Stimulated activated CD4-positive, alpha-beta T cell treated with anti-CD3 and anti-CD28 coated beads, Interleukin-4, amount 100 ng/mL, for 1 hour (primary cell): ENCODE results near the gene RUSF1.
"Not testable (repeated sequence)": the region's sequence is repeated elsewhere in the genome, so short reads cannot be mapped to it uniquely, and the experiment has no call there.

ENCODE experiments used
- DNase-seq: peaks from one replicate; pipeline ENCODE4 v3.0.0-alpha.2; 2020

Gene RUSF1

DNA sequence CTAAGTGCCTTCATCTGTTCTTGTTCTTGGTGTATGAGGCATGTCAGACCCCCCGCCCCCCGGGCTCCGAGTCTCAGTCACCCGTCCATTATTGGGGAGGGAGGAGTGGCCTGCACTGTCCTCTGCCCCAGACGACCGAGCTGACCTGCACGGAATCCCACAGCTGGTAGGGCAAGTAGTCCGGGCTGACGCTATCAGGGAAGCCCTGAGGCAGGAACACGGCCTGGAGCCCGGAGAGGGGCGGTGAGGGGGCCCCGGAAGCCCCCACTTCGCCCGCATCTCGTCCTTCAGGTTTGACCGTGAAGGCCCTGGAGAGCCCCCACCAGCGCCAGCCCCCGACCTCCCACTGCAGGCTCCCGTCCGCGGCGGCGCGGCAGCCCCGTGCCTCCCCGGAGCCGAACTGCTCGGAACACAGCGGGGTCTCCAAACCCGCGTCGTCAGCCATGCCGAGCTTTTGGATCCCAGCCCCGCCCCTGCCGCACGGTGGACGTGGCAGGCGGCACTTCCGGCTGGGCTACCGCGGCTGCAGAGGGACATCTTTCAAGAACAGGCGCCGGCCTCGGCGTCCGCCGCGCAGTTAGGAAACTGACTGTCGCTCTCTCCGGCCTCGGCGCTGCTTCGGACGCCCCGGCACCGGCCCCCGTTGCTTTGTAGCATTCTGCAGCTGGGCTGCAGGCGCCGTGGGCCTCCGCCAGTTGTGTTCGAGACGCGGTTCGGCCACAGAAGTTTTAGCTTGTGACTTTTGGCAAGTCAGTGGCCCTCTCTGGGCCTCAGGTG is at the start of gene RUSF1:
RUSF1 (minus strand) TSS at position 463 of the 777 bp plus-strand sequence; CDS start at position 445, 18 bp downstream.
- peak; percentile 87 for DNase-seq

DNA sequence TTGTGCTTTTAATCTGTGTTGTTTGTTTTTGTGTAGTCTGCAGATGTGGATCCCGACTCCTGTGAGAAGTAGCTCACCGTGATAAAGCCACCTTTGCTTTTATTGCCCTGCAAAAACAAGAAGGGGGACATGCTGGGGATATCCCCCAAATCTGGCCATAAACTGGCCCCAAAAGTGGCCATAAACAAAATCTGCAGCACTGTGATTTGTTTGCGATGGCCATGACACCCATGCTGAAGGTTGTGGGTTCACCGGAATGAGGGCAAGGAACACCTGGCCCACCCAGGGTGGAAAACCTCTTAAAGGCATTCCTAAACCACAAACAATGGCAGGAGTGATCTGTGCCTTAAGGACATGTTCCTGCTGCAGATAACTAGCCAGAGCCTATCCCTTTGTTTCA is 34.6 kb upstream of the RUSF1 start:
- DNase-seq: no peak

DNA sequence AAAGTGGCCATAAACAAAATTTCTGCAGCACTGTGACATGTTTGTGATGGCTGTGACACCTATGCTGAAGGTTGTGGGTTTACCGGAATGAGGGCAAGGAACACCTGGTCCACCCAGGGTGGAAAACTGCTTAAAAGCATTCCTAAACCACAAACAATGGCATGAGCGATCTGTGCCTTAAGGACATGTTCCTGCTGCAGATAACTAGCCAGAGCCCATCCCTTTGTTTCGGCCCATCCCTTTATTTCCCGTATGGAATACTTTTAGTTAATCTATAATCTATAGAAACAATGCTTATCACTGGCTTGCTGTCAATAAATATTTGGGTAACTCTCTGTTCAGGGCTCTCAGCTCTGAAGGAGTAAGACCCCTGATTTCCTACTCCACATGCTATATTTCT is 31.6 kb upstream of the RUSF1 start:
- DNase-seq: not testable (repeated sequence)

DNA sequence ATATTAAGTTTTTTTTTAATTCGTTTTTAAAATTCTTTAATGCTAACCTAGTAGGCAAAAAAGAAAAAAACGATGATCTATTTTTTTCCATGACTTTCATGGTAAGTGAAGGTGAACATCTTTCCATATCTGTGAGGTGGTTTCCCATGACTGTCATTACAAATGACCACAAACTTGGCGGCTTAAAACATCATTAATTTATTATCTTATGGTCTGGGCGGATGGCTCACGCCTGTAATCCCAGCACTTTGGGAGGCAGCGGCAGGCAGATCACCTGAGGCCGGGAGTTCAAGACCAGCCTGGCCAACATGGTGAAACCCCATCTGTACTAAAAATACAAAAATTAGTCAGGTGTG is 30.0 kb upstream of the RUSF1 start:
- DNase-seq: not testable (repeated sequence)

DNA sequence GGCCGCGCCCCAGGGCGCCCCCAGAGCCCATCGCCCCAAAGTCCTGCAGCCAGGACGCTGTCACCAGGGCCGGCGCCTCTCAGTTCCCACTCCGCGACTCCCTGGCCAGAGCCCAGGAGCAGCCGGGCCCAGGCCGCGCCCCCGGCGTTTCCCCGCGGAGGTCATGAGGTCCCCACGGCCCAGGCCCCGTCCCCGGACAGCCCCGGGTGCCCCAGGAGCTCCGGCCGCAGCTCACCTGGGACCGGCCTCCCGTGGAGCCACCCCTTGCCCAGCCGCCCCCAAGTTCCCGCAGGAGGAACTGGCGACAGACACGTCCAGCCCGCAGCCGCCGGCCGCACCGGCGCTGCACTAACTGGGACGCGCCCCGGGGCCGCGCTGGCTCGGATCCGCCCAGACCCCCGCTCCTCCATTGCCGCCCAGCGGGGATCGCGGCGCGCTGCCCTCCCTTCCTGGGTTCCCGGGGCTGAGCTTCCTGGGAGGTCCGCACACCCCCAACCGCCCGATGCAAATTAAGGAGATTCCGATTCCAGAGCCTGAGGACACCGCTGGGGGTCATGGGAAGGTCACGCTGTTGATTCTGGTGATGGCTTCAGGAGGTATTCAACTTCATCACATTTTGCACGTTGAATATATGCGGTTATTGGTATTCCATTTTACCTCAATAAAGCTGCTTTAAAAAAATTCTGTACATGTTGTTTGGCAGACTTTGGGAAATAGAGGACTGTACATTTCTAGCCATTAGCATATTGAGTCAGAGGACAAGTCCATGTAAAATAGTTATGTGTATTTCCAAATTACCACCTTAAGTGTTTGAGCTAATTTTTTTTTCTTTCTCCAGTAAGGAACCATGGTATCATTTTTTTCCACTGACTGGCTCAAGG is 29.4 kb upstream of the RUSF1 start:
- no peak for DNase-seq

DNA sequence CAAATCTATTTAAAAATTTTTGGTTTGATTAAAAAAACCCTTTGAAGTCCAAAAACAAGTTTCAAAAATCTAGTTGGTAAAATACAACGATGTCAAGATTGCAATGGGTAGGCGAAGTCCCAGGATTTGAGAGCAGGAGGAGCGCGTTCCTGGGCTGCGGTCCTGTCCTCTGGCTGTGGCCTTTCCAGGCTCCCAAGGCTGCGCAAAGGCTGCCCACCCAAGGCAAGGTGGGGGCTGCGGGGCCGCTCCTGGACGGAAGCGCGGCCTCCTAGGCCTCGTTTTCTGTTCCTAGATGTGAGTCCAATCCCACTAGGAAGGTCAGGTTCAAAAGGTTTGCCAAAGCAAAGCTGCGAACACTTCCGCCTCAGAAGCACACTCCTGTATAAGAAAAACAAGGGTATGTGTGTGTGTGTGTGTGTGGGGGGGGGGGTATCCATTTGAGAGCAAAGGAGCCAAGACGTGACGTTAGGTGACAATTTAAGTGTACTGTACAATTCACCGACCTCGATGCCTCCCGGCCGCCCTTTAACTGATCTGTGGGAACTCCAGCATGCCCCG is 28.7 kb upstream of the RUSF1 start:
- DNase-seq: no peak

DNA sequence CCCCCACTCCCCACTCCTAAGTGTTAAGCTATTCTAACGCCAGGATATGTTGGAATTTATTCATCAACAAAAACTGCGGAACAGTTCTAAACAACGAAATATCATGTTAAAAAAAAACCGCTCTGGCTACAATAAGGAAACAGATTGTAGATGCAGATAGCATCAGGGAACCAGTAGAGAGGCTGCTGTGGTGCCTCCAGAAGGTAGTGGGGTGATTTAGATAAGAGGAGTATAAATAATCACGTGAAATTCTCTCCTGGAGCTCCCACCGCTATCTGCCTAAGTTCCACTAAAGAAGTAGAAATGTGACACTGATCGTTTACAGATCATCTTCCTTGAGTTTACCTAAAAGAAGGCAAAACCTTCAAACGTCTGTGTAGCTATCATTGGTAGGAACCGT is 27.5 kb upstream of the RUSF1 start:
- DNase-seq: no peak

DNA sequence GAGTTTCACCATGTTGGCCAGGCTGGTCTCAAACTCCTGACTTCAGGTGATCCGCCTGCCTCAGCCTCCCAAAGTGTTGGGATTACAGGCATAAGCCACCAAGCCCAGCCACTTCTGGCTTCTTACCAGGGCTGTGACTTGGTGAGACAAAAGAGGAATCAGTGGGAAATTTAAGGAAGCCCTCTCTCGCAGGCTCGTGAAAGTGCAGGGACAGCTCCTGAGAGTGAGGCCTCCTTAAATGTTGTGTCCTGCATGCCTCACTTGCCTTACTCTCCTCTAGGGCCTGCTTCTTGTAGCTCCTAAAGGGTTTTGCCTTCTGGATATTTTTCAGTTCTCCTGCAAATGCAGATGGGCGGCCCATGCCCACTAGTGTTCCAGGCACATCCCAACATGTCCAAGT is 24.7 kb upstream of the RUSF1 start:
- no peak for DNase-seq

DNA sequence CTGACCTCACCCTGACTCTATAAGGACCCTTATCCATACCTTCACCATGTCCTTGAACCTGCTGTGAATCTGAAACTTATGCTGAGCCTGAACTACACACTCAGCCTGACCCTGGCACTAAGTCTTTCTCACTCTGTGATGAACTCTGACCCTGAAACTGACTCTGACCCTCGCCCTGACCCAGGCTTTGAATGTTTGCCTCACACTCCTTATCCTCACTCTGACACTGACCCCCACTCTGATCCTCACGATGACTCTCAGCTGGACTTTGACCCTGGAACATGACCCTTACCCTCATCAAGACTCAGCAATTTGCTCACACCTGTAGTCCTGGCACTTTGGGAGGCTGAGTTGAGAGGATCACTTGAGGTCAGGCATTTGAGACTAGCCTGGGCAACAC is 23.9 kb upstream of the RUSF1 start:
- no peak for DNase-seq

DNA sequence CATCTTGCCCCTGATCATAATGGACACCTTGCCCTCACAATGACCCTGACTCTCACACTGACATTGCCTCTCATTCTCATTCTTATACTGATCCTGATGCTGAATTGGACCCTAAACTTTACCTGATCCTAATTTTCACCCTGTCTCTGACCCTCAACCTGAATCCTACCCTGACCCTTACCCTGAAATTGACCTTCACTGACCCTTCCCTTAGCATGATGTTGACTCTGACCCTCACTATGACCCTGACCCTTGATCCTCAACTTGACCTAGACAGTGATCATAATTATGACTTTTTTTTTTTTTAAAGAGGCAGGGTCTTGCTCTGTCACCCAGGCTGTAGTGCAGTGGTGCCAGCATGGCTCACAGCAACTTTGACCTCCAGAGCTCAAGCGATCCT is 22.9 kb upstream of the RUSF1 start:
- no peak for DNase-seq

DNA sequence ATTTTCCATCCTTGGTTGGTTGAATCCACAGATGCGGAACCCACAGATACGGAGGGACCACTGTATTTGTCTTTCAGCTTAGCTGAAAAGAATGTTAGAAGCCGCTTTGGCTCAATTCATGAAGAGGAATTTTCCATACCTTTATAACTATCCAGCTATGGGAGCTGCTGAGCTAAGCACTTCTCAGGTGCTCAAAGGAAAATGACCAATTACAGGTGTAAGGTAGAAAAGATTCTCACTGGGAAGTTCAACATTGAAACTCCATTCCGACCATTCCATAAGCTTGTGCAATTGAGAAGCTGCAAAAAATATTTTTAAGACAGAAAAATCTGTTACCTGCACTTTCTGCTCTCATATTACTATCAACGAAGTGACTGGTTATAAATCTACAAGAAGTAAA is 22.2 kb upstream of the RUSF1 start:
- no peak for DNase-seq

DNA sequence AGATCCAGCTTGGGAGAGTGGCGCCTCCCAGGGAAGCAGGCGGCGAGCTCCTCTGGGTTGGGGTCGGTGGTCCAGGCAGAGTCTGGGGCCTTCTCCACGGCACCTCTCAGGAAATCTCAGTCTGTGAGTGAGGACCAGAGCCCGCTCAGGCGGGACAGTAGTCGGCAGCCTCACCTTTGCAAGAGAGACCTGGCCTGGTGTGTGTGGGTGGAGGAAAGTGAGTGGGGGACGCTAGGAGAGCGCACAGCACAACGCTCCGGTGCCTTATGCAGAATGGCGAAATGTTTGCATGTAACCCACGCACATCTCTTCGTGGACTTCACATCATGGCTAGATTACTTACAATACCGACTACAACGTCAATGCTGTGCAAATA is 21.7 kb upstream of the RUSF1 start:
- no peak for DNase-seq

DNA sequence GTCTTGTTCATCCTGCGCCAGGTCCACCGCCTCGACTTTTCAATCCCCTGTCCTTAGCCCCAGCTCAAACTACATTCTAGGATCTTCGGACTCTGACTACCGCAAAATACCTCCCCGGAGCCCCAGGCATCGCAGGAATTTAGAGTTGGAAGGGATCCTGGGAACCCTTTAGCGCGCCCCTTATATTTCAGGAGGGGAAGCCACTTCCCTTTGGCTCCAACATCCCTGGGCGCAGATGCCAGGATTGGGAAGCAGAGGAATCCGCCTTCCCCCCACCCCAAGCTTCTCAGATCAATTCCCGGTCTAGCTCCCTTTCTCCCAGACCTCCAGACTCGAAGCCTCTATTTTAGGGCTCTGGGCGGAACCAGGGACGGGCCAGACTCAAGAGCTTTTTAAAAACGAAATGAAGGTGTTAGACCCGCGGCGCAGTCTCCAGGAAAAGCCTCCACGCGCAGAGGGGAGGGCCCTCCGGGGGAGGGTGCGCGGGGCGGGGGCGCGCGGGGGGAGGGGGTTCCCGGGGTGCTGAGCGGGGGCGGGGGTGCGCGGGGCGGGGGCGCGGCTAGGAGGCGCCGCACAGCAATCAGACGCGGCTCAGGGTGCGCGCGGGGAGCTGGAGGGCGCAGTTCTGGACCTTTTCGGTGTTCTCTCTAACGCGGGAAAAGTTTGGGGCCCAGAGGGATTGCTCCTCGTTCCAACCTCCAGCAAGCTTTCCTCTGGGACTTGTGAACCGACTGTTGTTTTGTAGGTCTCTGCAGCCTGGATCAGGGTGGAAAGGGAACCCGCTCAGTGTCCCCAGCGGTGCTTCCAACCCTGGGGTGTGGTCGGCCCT is 21.1 kb upstream of the RUSF1 start:
- peak; percentile 13 for DNase-seq

DNA sequence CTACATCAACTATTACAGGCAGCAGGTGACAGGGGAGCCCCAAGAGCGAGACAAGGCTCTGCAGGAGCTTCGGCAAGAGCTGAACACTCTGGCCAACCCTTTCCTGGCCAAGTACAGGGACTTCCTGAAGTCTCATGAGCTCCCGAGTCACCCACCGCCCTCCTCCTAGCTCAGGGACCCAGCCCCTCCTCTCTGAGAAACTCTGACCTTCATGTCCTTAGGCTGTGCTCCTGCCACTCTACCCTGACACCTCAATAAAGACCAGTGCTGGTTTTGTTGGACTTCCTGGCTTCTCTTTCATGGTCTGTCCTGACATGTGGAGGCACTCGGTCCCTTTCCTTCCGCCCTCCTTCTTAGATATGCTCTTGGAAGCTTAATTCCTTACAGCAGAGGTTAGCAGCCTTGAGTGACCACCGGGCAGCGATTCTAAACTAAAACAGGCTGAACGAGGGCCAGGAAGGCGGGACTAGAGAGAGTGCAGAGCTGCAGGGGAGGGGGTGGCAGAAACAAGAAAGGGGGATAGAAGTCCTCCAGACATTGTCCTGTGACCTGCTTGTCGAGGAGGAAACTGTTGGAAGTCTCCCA is 20.4 kb upstream of the RUSF1 start:
- no peak for DNase-seq

DNA sequence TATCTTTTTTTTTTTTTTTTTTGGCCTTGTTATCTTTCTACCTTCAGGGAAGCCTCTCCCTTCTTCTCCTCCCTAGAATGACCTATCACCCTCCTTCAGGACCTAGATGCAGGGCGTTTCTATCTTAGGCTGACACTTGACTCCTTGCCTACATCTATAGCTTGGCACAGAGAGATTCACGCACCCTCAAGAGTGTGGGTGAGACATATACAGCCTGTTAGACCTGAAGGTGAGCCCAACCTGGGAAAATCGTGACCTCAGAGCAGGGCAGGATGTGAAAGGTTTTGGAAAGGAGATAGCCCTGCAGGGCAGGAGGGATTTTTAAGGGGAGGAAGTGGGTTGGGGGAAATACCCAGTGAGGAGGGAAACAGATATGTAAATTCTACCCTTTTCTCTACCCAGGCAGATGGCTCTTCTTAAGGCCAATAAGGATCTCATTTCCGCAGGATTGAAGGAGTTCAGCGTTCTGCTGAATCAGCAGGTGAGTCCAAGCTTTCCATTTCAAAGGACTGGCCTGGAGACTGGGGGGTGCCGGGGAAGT is 19.6 kb upstream of the RUSF1 start, which contains the start of gene AHSP:
AHSP (plus strand) TSS at position 167 of the 541 bp plus-strand sequence; CDS start at position 407, 240 bp downstream.
- DNase-seq: no peak

DNA sequence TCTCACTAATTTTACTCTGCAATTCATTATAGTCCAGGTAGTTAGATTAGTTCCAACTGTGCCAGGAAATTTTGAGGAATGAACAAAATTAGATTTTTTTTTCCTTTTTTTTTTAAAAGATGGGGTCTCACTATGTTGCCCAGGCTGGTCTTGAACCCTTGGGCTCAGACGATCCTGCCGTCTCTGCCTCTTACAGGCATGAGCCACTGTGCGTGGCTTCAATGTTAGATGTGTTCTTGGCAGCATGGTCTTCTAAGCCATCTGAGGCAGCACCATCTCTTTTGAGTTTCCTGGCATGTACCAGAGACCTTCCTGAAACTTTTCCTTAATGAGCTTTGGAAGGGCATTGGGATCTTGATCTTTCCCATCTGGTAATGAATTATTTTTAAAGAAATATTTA is 16.9 kb upstream of the RUSF1 start:
- no peak for DNase-seq

DNA sequence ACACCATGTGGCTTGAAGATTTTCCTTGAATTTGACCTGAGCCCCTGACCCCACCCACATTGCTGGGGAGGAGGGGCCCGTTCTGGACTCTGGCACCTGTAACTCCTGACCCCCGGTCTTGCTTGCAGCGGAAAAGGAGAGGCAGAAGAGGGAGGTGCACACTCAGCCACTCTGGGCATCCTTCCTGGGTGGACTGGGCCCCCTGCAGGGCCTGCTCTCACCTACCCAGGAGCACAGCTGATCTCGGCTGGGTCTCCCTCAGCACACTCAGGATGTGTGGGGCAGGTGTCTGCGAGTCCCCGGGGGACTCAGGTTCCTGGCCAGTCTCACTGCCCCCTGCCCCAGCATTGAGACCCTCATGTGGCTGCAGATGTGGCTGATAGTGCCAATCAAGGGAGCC is 15.6 kb upstream of the RUSF1 start:
- DNase-seq: not testable (repeated sequence)

DNA sequence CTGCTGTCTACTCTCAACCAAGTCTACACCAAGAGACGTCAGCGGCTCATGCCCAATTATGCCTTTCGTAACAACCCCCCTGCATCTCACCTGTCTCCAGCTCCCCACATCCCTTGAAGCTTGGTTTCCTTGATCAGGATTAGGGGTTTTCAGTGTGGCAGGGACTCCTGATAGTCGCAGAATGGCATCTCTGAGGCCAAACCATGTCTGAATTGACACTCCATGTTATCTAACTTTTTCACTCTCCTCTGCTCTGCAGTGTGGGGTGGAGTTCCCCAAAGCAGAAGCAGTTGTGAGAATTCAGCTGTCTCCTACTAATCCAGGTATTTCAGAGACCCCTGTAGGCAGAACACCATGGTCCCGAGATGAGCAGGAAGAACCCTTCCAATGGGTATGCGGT is 13.9 kb upstream of the RUSF1 start:
- DNase-seq: no peak

DNA sequence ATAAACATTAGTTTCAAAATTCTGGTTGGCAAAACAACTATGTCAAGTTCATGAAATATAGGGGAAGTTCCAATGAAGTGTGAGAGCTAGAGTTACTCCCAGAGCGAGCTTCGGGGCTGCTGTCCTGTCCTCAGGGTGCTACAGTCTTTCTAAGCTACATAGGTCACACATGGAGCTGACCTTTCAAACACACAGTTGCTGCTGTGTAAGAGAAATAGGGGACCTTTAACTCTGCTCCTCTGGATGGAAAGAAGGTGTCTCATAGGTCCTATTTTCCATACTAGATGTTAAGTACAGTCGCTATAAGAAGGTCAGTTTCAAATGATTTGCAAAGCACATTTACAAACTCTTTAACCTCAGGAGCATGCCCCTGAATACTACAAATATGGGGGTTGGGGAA is 13.2 kb upstream of the RUSF1 start:
- no peak for DNase-seq

DNA sequence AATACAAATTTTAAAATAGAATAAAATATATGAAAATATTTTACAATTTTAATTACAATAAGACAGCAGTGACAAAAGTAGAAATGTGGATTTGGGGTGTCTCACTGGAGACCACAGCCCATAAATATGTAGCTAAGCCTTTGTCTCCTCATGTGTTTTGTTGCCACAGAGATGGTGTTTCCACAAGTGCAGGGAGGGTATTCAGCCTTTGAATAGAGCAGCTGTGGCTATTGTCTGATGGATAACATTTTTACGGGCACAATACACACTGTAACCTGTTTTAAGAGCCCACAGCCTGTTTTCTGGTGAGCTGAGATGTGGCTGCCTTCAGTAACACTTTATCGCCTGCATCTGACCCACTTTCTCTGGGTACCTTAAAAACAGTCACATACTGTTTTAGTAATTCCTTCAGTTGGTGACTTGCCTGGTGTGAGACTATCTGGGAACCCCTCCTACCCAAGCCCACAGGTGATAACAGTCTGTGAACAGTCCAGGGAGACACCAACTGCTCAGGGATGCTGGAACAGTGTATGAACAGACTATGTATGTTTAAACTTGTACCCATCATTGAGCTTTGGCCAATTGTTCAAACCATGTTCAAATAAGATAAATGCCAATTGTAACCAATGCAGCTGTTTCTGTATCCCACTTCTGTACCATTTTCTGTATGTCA is 11.7 kb upstream of the RUSF1 start:
- no peak for DNase-seq

DNA sequence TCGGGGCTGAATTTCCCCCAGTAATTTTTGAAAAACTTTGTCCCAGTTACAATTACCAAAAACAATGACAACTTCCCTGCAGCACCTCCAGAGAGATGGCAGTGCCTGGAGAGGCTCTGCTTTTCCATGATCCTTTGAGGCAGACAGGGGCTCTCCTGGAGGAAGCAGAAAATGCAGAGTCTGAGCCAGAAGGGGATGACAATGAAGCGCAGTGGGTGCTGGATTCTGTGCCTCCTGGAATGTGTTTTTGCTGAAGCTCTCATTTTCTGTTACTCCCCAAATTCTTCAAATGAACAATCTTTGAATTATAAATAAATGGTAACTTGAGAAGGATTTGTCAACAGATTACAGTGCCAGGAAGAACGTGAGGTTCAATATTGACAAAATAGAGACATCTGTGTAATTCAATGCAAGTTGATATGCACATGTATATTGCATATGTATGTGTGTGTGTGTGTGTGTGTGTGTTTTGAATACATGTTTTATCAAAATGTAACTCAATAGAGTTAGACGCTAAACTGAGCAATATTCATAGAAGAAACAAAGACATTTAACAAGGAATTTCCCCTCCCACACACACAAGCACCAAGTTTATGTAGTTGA is 9.7 kb upstream of the RUSF1 start:
- DNase-seq: no peak
